Gastroesophageal sphincter (tissue), 4 donors: ENCODE measurements around the gene XPO1. TPM values are rescaled to one million over a fixed set of nuclear protein-coding genes. Genes with fewer than 3 reads are reported as not detected.

Experiments used
- ATAC-seq: fragments of 150-250 bp; one replicate; pipeline ENCODE4 v1.9.1; 2016; ENCODE audit warnings: mild to moderate bottlenecking, moderate library complexity
- H3K27ac ChIP-seq, 4 donors: fragments of 200-600 bp; sonication (generic) in 3 of 4; 1 replicate in 3 of 4; 2 replicates in 1 of 4; pipeline ENCODE4 v1.5.1; 2016 to 2019
- H3K27me3 ChIP-seq: fragments of 200-600 bp; sonication (generic); one replicate; pipeline ENCODE4 v1.5.1; 2019
- H3K36me3 ChIP-seq, 2 donors: fragments of 200-600 bp; sonication (generic); one replicate each; pipeline ENCODE4 v1.5.1; 2019; ENCODE audit warnings: control low read depth in 1 of 2
- H3K4me1 ChIP-seq, 3 donors: fragments of 200-600 bp; sonication (generic); 1 replicate in 2 of 3; 2 replicates in 1 of 3; pipeline ENCODE4 v1.5.1; 2016 to 2019; ENCODE audit warnings: control low read depth in 2 of 3
- H3K4me3 ChIP-seq, 2 donors: fragments of 200-600 bp; sonication (generic); one replicate each; pipeline ENCODE4 v1.5.1; 2019; ENCODE audit warnings: mild to moderate bottlenecking in 1 of 2, moderate library complexity in 1 of 2
- H3K9me3 ChIP-seq, 3 donors: fragments of 200-600 bp; sonication (generic); one replicate each; pipeline ENCODE4 v1.5.1; 2017 to 2019; ENCODE audit warnings: control low read depth in 2 of 3
- CTCF ChIP-seq, 4 experiments: fragments of 200-600 bp in 2 of 4; fragments of 450-650 bp in 2 of 4; sonication (generic) in 1 of 4; IDR thresholded peaks; one replicate each; pipeline ENCODE4 v1.5.1; 2017 to 2019; ENCODE audit warnings: antibody characterized with exemption in 4 of 4, mild to moderate bottlenecking in 2 of 4, moderate library complexity in 2 of 4
- EP300 ChIP-seq: sonication (generic); formaldehyde crosslinking; IDR thresholded peaks from one replicate; pipeline ENCODE4 v1.6.1; 2017; ENCODE audit warnings: antibody characterized with exemption, mild to moderate bottlenecking
- POLR2A ChIP-seq, 2 donors: fragments of 450-650 bp; IDR thresholded peaks; one replicate each; pipeline ENCODE4 v1.6.1; 2017; ENCODE audit warnings: antibody characterized with exemption in 2 of 2, mild to moderate bottlenecking in 2 of 2, moderate library complexity in 1 of 2
- POLR2AphosphoS5 ChIP-seq: sonication (generic); formaldehyde crosslinking; IDR thresholded peaks from one replicate; pipeline ENCODE4 v1.6.1; 2017; ENCODE audit warnings: antibody characterized with exemption
- WGBS, 2 donors: methylation state at CpG; one replicate each; pipeline ENCODE4 v1.1.5; 2018; ENCODE audit warnings: low coverage in 1 of 2; 5-methylcytosine and 5-hydroxymethylcytosine counted together
- total RNA-seq, 4 donors: library from RNA; depleted of rRNA; stranded (reverse); fragments of >200 nt; gene quantifications; one replicate each; pipeline ENCODE4 v1.1.0, GENCODE V29; 2016

Gene XPO1
- total RNA-seq, 4 donors from 2014 or later, result 66.5 to 102 (median 72.1) TPM

- Histone ChIP-seq H3K9me3 (no peaks in the 10 kb centered on the region), H3K27me3 (no peaks in the 10 kb centered on the region), H3K27ac (peak overlapping the region; percentile 84 to 98 (median 96)), H3K4me3 (peak overlapping the region; percentile 74 to 81), H3K36me3 (no peaks in the 10 kb centered on the region), H3K4me1 (peaks cover 0 to 41% (median 12%) of the 10 kb centered on the region in 3 donors)
- WGBS, 2 donors, result 0% methylated on average over 6 of the region's 15 CpGs; no CpG with 5 or more reads in 1 of the 2 donors
- TF ChIP-seq POLR2AphosphoS5 (no peak), EP300 (no peak), CTCF (IDR thresholded peaks at IDR 0.05) (no peak), POLR2A (IDR thresholded peaks at IDR 0.05) (no peak)
- no peak for ATAC-seq
Observed at GRCh38 chr2:61537950-61538199, 281 bp downstream of the XPO1 start.

- Histone ChIP-seq H3K9me3 (no peaks in the 10 kb centered on the region), H3K27me3 (no peaks in the 10 kb centered on the region), H3K4me1 (peaks cover 0 to 46% (median 12%) of the 10 kb centered on the region in 3 donors), H3K36me3 (peaks cover 0 to 1% of the 10 kb centered on the region in 2 donors), H3K27ac (peak overlapping the region; percentile 84 to 98 (median 96)), H3K4me3 (peak overlapping the region; percentile 74 to 81)
- ATAC-seq, result no peak
- TF ChIP-seq POLR2AphosphoS5, result no peak
- no peak for TF ChIP-seq EP300
- TF ChIP-seq POLR2A (IDR thresholded peaks at IDR 0.05), result no peak
- no peak for TF ChIP-seq CTCF (IDR thresholded peaks at IDR 0.05)
- 0% methylated on average over 2 to 6 of the region's 52 CpGs for WGBS, 2 donors
Observed at GRCh38 chr2:61537277-61537949, 743 bp downstream of the XPO1 start.

- Histone ChIP-seq H3K9me3 (no peaks in the 10 kb centered on the region), H3K4me1 (peaks cover 0 to 49% (median 12%) of the 10 kb centered on the region in 3 donors), H3K27me3 (no peaks in the 10 kb centered on the region), H3K4me3 (peak overlapping the region; percentile 74 to 81), H3K27ac (peak overlapping the region; percentile 84 to 98 (median 96)), H3K36me3 (peaks cover 0 to 8% of the 10 kb centered on the region in 2 donors)
- TF ChIP-seq EP300, result no peak
- TF ChIP-seq POLR2AphosphoS5, result peak; percentile 67
- no peak for TF ChIP-seq CTCF (IDR thresholded peaks at IDR 0.05)
- TF ChIP-seq POLR2A (IDR thresholded peaks at IDR 0.05), result peak; percentile 27 to 28
- ATAC-seq, result peak; percentile 61
- 0 to 2% methylated on average over 6 to 9 of the region's 26 CpGs for WGBS, 2 donors
Observed at GRCh38 chr2:61536572-61537276, 1.4 kb downstream of the XPO1 start.

GRCh38 chr2:61536180-61536571, 2.0 kb downstream of the XPO1 start:
- whole genome bisulfite sequencing, 2 donors, result 0% methylated on average over 5 to 9 of the region's 9 CpGs
- H3K9me3 ChIP-seq, result no peaks in the 10 kb centered on the region
- TF ChIP-seq POLR2AphosphoS5 (peak; percentile 3), POLR2A (IDR thresholded peaks at IDR 0.05) (no peak), CTCF (IDR thresholded peaks at IDR 0.05) (peak in 2 of 4 experiments; percentile 2 to 3), EP300 (no peak)
- peaks cover 0 to 49% (median 12%) of the 10 kb centered on the region in 3 donors for H3K4me1 ChIP-seq
- no peak for ATAC-seq
- H3K27ac ChIP-seq, result peak overlapping the region; percentile 84 to 98 (median 96)
- peak overlapping the region; percentile 74 to 81 for H3K4me3 ChIP-seq
- H3K27me3 ChIP-seq, result no peaks in the 10 kb centered on the region
- H3K36me3 ChIP-seq, result peaks cover 0 to 8% of the 10 kb centered on the region in 2 donors
